Ovary (tissue), 9 donors: ENCODE data around the gene AP5B1. TPM values are rescaled to one million over a fixed set of nuclear protein-coding genes. Genes with fewer than 3 reads are reported as not detected.

Experiments used
- DNase-seq, 5 donors: peaks; one replicate each; pipeline ENCODE4 v3.0.0-alpha.2; 2019 to 2020
- H3K27ac ChIP-seq, 2 donors: fragments of 200-600 bp; one replicate each; pipeline versions ENCODE4 v1.5.1 to v1.8.0; 2019 to 2022
- H3K27me3 ChIP-seq: fragments of 200-600 bp; one replicate; pipeline ENCODE4 v1.8.0; 2022
- H3K36me3 ChIP-seq: fragments of 200-600 bp; sonication (generic); one replicate; pipeline ENCODE4 v1.5.1; 2019
- H3K4me1 ChIP-seq: one replicate; pipeline ENCODE4 v1.8.1; 2013; ENCODE audit warnings: mild to moderate bottlenecking, moderate library complexity; ENCODE audit not compliant: insufficient read depth
- H3K4me3 ChIP-seq: fragments of 200-600 bp; sonication (generic); one replicate; pipeline ENCODE4 v1.5.1; 2017
- H3K9me3 ChIP-seq, 2 donors: fragments of 200-600 bp in 1 of 2; sonication (generic) in 1 of 2; one replicate each; pipeline versions ENCODE4 v1.5.1 to v1.8.1; 2013 to 2019; ENCODE audit warnings: mild to moderate bottlenecking in 1 of 2, moderate library complexity in 1 of 2
- EP300 ChIP-seq: sonication (generic); formaldehyde crosslinking; IDR thresholded peaks from one replicate; pipeline ENCODE4 v1.6.1; 2017; ENCODE audit warnings: antibody characterized with exemption
- POLR2A ChIP-seq: fragments of 450-650 bp; IDR thresholded peaks from one replicate; pipeline ENCODE4 v1.6.1; 2017; ENCODE audit warnings: antibody characterized with exemption, mild to moderate bottlenecking, moderate library complexity
- WGBS, 3 donors: extraction: QIAGEN DNeasy Blood & Tissue Kit in 1 of 3; methylation state at CpG; one replicate each; pipeline versions ENCODE4 v1.1.5 to v1.1.7; 2013 to 2017; 5-methylcytosine and 5-hydroxymethylcytosine counted together
- intact Hi-C, 4 donors: fragments of 100-400 bp; cut with DNase I; formaldehyde crosslinking; loops; one replicate each; pipeline versions ENCODE4 v1.11.0 to v1.15.1; 2022 to 2023
- polyA plus RNA-seq, 2 donors: library from polyadenylated mRNA; stranded (reverse); fragments of 200-250 nt in 1 of 2; fragments of 350-450 nt in 1 of 2; fragmentation: Illumina TruSeq in 1 of 2; extraction: RNeasy Lipid Tissue Mini Kit (QIAGEN cat#74804) in 1 of 2; gene quantifications; one replicate each; pipeline ENCODE4 v1.2.3, GENCODE V29; 2013 to 2014
- total RNA-seq, 7 donors: library from RNA; depleted of rRNA in 2 of 7; stranded (reverse); fragments of >200 nt in 2 of 7; fragmentation: NEBNext Ultra II Directional in 3 of 7; extraction: Animal tissue kit (Norgen Biotek cat#: 25700) in 3 of 7; gene quantifications; one replicate each; pipeline versions ENCODE4 v1.1.0 to v1.2.4, GENCODE V29; 2016 to 2023
- TF ChIP-seq, protein P1 (sequence below), 3 donors: fragments of 450-650 bp in 2 of 3; fragments of 200-600 bp in 1 of 3; IDR thresholded peaks; one replicate each; pipeline versions ENCODE4 v1.5.1 to v1.8.0; 2016 to 2022; ENCODE audit warnings: antibody characterized with exemption in 3 of 3, mild to moderate bottlenecking in 1 of 3
- donor health status: DM: no; HTN: no; CAD: no; lungs with moderate emphysema.
- donor health status: DM: no; HTN: no; CAD: no.
- donor health status: Bipolar disorder and iron deficiency.
- donor health status: DM: yes; HTN: yes; CAD: no.
- donor health status: DM: no; HTN: no; CAD: no.
- donor health status: DM: yes; HTN: yes; CAD: no.

The AP5B1 gene
- total and polyA plus RNA-seq, 9 donors, result 2.3 to 14.7 (median 7.5) TPM

DNA sequence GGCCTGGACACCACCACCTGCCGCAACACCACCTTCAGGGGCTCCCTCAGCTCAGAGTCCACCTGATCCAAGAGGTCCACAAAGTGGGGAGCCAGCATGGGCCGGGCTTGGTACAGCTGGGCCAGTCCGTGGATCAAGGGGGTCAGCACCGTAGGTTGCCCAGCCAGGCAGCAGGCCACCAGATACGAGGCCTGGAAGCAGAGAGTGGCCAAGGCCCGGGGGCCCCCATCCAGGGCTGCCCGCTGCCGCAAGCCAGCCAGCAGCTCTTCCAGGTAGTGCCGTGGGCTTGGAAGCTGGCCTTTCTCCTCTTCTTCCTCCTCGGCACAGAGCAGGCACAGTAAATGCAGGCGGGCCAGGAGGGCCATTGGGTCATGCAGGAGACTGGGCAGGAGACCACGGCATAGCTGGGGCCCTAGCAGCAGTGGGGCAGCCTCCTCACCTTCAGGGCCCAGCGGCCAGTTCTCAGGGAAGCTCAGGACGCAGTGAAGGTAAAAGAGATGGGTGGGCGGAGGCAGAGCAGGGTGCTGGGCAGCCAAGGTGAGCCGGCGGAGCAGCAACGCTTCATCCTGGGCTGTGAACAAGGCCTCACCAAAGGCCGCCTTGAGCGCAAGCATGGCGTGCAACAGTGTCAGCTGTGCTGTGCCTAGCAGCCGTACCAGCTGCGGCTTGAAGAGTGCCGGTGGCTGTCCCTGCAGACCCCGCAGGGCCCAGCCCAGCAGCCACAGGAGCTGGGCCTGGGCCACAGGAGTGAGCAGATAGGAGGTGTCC, 1.7 kb downstream of the AP5B1 start:
- H3K4me1 ChIP-seq, result peaks cover 9% of the 10 kb centered on the region
- WGBS, 3 donors, result 95 to 97% (median 95%) methylated on average over 22 to 25 of the region's 25 CpGs
- no peaks in the 10 kb centered on the region for H3K9me3 ChIP-seq
- TF ChIP-seq, protein P1, sequence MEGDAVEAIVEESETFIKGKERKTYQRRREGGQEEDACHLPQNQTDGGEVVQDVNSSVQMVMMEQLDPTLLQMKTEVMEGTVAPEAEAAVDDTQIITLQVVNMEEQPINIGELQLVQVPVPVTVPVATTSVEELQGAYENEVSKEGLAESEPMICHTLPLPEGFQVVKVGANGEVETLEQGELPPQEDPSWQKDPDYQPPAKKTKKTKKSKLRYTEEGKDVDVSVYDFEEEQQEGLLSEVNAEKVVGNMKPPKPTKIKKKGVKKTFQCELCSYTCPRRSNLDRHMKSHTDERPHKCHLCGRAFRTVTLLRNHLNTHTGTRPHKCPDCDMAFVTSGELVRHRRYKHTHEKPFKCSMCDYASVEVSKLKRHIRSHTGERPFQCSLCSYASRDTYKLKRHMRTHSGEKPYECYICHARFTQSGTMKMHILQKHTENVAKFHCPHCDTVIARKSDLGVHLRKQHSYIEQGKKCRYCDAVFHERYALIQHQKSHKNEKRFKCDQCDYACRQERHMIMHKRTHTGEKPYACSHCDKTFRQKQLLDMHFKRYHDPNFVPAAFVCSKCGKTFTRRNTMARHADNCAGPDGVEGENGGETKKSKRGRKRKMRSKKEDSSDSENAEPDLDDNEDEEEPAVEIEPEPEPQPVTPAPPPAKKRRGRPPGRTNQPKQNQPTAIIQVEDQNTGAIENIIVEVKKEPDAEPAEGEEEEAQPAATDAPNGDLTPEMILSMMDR (IDR thresholded peaks at IDR 0.05), result no peak
- no peak for TF ChIP-seq EP300
- no peak for TF ChIP-seq POLR2A
- no peak overlapping the region for H3K27ac ChIP-seq
- no peaks in the 10 kb centered on the region for H3K27me3 ChIP-seq
- DNase-seq, result no peak
- H3K36me3 ChIP-seq, result no peaks in the 10 kb centered on the region
- H3K4me3 ChIP-seq, result no peak overlapping the region
- intact Hi-C loops, result loop anchor here in 1 of 4 donors (5.0 kb wide), 1 partner anchor 33 kb away; no protein-coding TSS in a partner anchor

DNA sequence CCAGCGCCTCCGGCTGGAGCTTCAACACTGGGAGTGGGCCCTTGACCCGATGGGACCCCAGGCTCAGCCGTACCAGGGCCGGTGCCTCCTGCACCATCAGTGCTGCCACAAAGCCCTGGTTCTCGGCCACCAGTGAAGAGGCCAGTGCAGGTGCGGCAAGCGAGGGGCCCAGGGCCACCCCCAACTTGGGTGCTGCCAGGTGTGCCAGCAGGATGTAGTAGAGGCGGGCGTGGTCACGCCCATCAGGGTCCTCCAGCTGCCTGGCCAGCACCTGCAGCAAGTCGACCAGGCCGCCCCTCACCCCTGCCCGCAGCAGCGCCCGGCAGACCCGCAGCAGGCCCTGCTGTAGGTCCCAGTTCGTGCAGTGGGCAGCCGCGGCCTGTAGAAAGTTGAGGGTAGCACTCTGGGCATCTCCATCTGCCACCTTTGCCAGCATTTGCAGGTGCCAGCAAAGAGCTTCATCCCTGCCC, 2.3 kb downstream of the AP5B1 start:
- Histone ChIP-seq H3K36me3 (no peaks in the 10 kb centered on the region), H3K27me3 (no peaks in the 10 kb centered on the region), H3K9me3 (no peaks in the 10 kb centered on the region), H3K4me3 (no peak overlapping the region), H3K4me1 (peaks cover 9% of the 10 kb centered on the region), H3K27ac (no peak overlapping the region)
- intact Hi-C loops, result loop anchor here in 1 of 4 donors (5.0 kb wide), 1 partner anchor 34 kb away; no protein-coding TSS in a partner anchor
- whole genome bisulfite sequencing, 3 donors, result 92 to 95% (median 94%) methylated on average over 13 to 20 of the region's 20 CpGs
- TF ChIP-seq POLR2A (no peak), EP300 (no peak)
- TF ChIP-seq, protein P1 (IDR thresholded peaks at IDR 0.05), result no peak
- no peak for DNase-seq

DNA sequence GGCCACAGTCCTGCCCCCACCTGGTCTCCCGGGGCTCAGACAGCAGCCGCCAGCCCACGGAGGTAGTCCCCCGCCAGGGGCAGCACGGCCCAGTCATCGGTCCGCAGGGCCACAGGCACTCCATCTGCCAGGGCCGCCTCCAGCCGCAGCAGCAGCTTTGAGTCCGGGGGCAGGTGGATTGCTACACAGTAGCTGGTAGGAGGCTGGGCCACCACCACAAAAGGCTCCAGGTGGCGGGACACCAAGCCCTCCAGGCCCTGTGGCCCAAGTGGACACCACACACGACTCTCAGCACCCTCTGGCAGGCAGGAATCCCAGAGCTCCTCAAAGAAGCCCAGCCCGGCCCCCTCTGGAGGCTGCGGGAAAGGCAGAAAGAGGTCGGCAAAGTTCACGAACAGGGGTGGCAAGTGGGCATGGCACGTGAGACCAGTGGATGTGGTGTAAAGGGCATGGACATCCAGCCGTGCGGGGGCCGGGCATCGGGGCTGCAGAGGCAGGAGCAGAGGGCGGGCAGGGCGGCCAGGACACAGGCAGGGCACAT, 2.9 kb downstream of the AP5B1 start:
- no peak for DNase-seq
- intact Hi-C loops, result loop anchor here in 1 of 4 donors (5.0 kb wide), 1 partner anchor 34 kb away; no protein-coding TSS in a partner anchor

DNA sequence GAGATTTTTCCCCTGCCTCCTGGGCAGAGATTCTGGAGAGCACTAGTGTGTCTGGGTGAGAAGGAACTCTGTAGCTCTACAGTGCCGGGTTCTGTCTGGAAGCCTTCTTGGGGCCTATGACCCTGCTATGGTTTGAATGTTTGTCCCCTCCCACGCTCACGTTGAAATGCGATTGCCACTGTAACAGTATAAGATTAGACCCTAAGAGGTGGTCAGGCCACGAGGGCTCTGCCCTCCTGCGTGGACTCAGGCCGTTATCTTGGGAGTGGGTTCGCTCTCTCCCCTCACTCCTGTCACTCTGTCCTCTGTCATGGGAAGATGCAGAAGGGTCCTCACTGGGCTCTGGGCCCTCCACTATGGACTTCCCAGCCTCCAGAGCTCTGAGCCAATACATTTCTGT, 3.5 kb downstream of the AP5B1 start:
- intact Hi-C loops, result loop anchor here in 1 of 4 donors (5.0 kb wide), 1 partner anchor 35 kb away; no protein-coding TSS in a partner anchor
- Histone ChIP-seq H3K9me3 (no peaks in the 10 kb centered on the region), H3K36me3 (no peaks in the 10 kb centered on the region), H3K27me3 (no peaks in the 10 kb centered on the region), H3K27ac (no peak overlapping the region), H3K4me3 (no peak overlapping the region), H3K4me1 (peaks cover 9% of the 10 kb centered on the region)
- DNase-seq, result no peak
- TF ChIP-seq EP300 (no peak), POLR2A (no peak)
- TF ChIP-seq, protein P1 (IDR thresholded peaks at IDR 0.05), result no peak
- 69 to 72% (median 70%) methylated on average over 8 of the region's 8 CpGs for WGBS, 3 donors

More for the DNA sequence above, 2.9 kb downstream of the AP5B1 start:
- H3K27ac ChIP-seq, result no peak overlapping the region
- no peaks in the 10 kb centered on the region for H3K27me3 ChIP-seq
- H3K4me3 ChIP-seq, result no peak overlapping the region
- H3K36me3 ChIP-seq, result no peaks in the 10 kb centered on the region
- H3K4me1 ChIP-seq, result peaks cover 9% of the 10 kb centered on the region
- 88 to 90% (median 89%) methylated on average over 23 of the region's 23 CpGs for WGBS, 3 donors
- no peaks in the 10 kb centered on the region for H3K9me3 ChIP-seq
- no peak for TF ChIP-seq POLR2A
- TF ChIP-seq EP300, result no peak
